ENCODE data around the gene LTA4H. TPM values are rescaled to one million over a fixed set of nuclear protein-coding genes. Genes with fewer than 3 reads are reported as not detected.

Gene LTA4H
- total RNA-seq, 1 donor from 2014 or later, result 67.6 TPM

GRCh38 chr12:96047229-96048211 lies 12.1 kb upstream of the LTA4H start:
- H3K4me2 ChIP-seq (ENCODE audit: low read length), result peak overlapping the region; percentile 40
- no peak overlapping the region for H3K4me3 Mint-ChIP-seq (ENCODE audit: unreplicated experiment)
- peaks cover 16% of the 10 kb centered on the region for H3K4me1 Mint-ChIP-seq (ENCODE audit: low read depth, unreplicated experiment)

GRCh38 chr12:96046543-96047228 lies 11.3 kb upstream of the LTA4H start:
- DNase-seq (ENCODE audit: low read depth) (no peak), FAIRE-seq (no peak)
- Mint-ChIP-seq H3K27ac (ENCODE audit: unreplicated experiment) (no peak overlapping the region), H3K4me1 (ENCODE audit: low read depth, unreplicated experiment) (peaks cover 16% of the 10 kb centered on the region), H3K4me3 (ENCODE audit: unreplicated experiment) (no peak overlapping the region), H3K36me3 (ENCODE audit: low read depth, unreplicated experiment) (no peaks in the 10 kb centered on the region), H3K9me3 (ENCODE audit: unreplicated experiment) (no peaks in the 10 kb centered on the region), H3K27me3 (ENCODE audit: low read depth, unreplicated experiment) (no peaks in the 10 kb centered on the region)
- Histone ChIP-seq H3K4me1 (ENCODE audit: insufficient read depth, low read length) (peaks cover 17% of the 10 kb centered on the region), H4K20me1 (ENCODE audit: insufficient read depth, low read length) (no peaks in the 10 kb centered on the region), H3K36me3 (ENCODE audit: insufficient read depth, low read length) (no peaks in the 10 kb centered on the region), H3K27me3 (ENCODE audit: insufficient read depth, low read length) (peaks cover 2% of the 10 kb centered on the region), H3K4me2 (ENCODE audit: low read length) (no peak overlapping the region), H3K9ac (ENCODE audit: low read length) (no peak overlapping the region), H3K9me3 (ENCODE audit: insufficient read depth, low read depth, low read length) (no peaks in the 10 kb centered on the region), H3K27ac (ENCODE audit: low read depth, low read length) (no peak overlapping the region), H3K4me3 (ENCODE audit: insufficient read depth, low read depth, low read length) (no peak overlapping the region), H2AFZ (ENCODE audit: low read depth, low read length) (no peak overlapping the region), H3K79me2 (ENCODE audit: insufficient read depth, low read length) (no peaks in the 10 kb centered on the region)
- TF ChIP-seq EZH2 (IDR thresholded peaks at IDR 0.05; ENCODE audit: insufficient read depth, low read length), result no peak
- TF ChIP-seq CTCF (IDR thresholded peaks at IDR 0.05; ENCODE audit: insufficient read depth, low read depth, low read length), result no peak

More at GRCh38 chr12:96047229-96048211, 12.1 kb upstream of the LTA4H start:
- no peak for FAIRE-seq
- no peak for TF ChIP-seq CTCF (IDR thresholded peaks at IDR 0.05; ENCODE audit: insufficient read depth, low read depth, low read length)
- TF ChIP-seq EZH2 (IDR thresholded peaks at IDR 0.05; ENCODE audit: insufficient read depth, low read length), result no peak
- Mint-ChIP-seq H3K9me3 (ENCODE audit: unreplicated experiment) (no peaks in the 10 kb centered on the region), H3K36me3 (ENCODE audit: low read depth, unreplicated experiment) (no peaks in the 10 kb centered on the region), H3K27ac (ENCODE audit: unreplicated experiment) (no peak overlapping the region), H3K27me3 (ENCODE audit: low read depth, unreplicated experiment) (no peaks in the 10 kb centered on the region)
- H3K27ac ChIP-seq (ENCODE audit: low read depth, low read length), result no peak overlapping the region
- no peaks in the 10 kb centered on the region for H3K36me3 ChIP-seq (ENCODE audit: insufficient read depth, low read length)
- H3K4me3 ChIP-seq (ENCODE audit: insufficient read depth, low read depth, low read length), result no peak overlapping the region
- peaks cover 2% of the 10 kb centered on the region for H3K27me3 ChIP-seq (ENCODE audit: insufficient read depth, low read length)
- H3K79me2 ChIP-seq (ENCODE audit: insufficient read depth, low read length), result no peaks in the 10 kb centered on the region
- no peak overlapping the region for H2AFZ ChIP-seq (ENCODE audit: low read depth, low read length)
- peak; percentile 57 for DNase-seq (ENCODE audit: low read depth)
- H3K9me3 ChIP-seq (ENCODE audit: insufficient read depth, low read depth, low read length), result no peaks in the 10 kb centered on the region
- H3K4me1 ChIP-seq (ENCODE audit: insufficient read depth, low read length), result peaks cover 17% of the 10 kb centered on the region
- no peak overlapping the region for H3K9ac ChIP-seq (ENCODE audit: low read length)
- H4K20me1 ChIP-seq (ENCODE audit: insufficient read depth, low read length), result no peaks in the 10 kb centered on the region

All from astrocyte (in vitro differentiated cells and primary cell).